RKO (cell line): ENCODE results near the gene MYLK.

ENCODE experiments used
- DNase-seq: peaks from one replicate; pipeline ENCODE4 v3.0.0-alpha.2; 2016; ENCODE audit warnings: low spot score

Gene MYLK

GRCh38 chr3:123668906-123669305 is 215.2 kb downstream of the MYLK start:
- DNase-seq = no peak

DNA sequence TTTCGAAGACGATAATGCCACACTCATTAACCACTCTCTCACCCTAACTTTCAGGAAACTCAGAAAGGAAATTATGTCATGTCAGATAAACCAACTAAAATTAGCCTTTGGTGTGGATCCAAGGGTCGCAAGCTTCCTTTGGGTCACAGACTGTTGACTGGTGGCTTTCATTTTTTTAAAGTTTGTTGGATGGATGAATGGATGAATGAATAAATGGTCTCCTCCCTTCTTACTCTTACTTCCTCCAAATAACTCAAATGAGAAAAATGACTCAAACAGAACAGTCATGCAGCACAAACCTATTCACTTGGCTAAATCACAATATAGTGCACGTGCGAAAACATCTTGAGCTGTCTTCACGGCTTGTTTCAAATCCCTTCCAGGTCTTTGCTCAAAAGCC is 216.3 kb downstream of the MYLK start:
- DNase-seq = no peak

DNA sequence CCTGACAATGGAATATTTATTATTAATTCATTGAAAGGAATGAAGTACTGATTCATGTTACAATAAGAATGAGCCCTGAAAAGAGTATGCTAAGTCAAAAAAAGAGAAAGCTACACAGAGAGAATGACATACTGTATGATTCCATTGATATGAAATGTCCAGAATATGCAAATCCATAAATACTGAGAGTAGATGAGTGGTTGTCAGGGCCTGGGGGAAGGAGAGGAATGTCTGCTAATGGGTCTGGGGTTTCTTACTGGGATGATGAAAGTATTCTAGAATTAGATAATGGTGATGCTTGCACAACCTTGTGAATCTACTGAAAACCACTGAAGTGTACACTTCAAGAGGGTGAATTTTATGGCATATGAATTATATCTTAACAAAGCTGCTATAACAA is 219.4 kb downstream of the MYLK start:
- DNase-seq = no peak

DNA sequence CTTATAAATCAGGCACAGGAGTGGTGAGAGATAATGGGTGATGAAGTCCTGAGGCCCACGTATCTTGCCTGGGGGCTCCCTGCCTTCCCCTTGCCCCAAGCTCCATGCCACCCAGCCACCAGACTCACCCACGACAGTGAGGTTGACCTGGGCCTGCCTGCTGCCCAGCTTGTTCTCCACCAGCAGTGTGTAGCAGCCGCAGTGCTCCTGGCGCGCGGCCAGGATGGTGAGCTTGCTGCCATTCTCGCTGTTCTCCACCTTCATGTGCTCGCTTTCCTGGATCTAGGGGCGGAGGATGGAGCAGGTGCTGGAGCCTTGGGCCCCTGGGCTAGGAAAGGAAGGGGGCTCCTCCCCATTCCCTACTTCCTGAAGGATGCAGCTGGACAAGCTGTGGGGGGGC is 220.2 kb downstream of the MYLK start:
- DNase-seq = no peak

- DNase-seq = no peak
Measured at GRCh38 chr3:123661973-123662372, 222.2 kb downstream of the MYLK start.

DNA sequence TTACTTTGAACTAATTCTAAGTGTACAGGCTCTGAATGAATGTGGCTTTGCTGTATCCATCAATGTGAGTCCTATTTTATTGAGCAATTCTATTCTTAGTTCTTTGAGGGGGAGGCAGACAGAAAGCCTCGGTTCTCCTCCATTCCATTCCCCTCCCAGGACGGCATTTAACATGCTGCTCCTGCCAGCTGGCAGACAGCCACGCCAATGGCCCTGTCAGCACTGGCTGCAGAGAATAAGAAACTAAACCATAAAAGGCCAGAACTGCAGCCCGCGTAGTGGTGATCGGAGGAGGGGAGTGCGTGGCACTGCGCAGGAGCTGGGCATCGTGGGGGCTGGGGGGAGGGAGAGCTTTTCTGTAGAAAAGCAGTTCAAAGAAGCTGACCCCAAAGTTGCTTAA is 223.2 kb downstream of the MYLK start:
- no peak for DNase-seq

GRCh38 chr3:123660141-123660675 is 223.9 kb downstream of the MYLK start:
- DNase-seq = no peak

GRCh38 chr3:123658852-123659206 is 225.3 kb downstream of the MYLK start:
- DNase-seq = no peak

DNA sequence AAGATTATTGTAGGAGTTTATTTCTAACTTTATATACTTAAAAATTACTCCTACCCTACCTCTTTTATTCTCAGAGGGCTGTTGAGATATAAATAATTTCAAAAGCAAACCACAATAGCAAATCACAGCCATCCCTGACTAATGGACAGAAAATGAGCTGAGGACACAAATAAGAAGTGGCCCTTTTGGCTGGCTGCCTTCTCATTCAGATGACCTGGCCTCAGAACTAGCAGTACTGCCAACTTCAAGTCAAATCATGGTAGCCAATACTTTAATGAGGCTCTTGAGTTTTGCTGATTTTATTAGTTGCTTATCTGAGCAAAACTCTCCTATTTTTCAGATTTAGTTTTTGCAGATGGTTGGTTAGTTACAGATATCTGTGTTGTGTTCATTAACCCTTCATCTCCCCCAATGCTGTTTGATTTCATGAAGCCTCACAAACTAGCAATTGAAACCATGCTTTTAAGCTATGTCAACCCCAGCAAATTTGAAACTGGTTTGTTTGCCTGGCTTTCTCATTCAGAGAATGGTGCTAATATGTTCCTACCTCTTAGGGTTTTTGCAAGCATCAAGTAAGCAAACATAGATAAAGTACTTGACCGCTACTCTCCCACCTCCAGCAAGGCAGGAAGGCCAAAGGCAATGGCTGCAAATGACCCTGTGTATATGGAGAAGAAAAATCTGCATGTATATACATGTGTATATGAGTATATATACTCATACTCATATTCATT is 225.8 kb downstream of the MYLK start:
- DNase-seq = no peak

GRCh38 chr3:123657568-123657967 is 226.6 kb downstream of the MYLK start:
- DNase-seq = no peak

GRCh38 chr3:123657111-123657510 is 227.0 kb downstream of the MYLK start:
- no peak for DNase-seq

DNA sequence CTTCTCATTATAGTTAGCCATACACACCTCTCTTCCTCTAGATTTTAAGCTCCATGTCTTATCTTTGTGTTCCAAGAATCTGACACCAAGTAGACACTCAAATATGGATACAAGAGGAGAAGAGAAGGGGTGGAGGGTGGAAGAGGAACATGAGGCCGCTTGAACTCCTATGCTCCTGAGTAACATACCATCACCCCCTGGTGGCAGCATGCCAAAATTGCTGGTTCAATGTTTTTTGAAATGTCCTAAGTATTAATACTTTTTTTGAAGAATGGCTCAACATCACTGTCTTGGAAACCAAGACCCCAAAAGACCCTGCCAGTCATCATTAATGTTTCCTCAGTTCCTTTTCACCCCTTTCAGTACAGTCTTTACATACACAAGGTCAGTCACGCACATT is 227.4 kb downstream of the MYLK start:
- no peak for DNase-seq

GRCh38 chr3:123656274-123656673 is 227.9 kb downstream of the MYLK start:
- DNase-seq = no peak

DNA sequence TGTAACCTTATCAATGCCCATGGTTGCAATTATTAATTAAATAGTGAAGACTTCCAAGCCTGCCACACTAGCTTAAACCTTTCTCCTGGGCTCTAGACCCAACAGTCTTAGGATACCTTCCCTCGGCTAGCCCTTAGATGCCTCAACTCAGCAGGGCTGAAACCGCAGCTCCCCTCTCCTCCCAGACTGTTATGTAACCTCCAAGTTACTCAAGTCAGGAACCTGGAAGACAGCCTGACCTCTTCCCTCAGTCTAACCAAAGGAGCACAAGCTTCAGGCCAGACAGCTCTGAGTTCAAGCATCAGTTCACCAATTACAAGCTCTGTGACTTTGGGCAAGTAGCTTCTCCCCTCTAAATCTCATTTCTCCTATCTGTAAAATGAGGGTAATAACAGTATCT is 228.7 kb downstream of the MYLK start:
- DNase-seq = no peak

DNA sequence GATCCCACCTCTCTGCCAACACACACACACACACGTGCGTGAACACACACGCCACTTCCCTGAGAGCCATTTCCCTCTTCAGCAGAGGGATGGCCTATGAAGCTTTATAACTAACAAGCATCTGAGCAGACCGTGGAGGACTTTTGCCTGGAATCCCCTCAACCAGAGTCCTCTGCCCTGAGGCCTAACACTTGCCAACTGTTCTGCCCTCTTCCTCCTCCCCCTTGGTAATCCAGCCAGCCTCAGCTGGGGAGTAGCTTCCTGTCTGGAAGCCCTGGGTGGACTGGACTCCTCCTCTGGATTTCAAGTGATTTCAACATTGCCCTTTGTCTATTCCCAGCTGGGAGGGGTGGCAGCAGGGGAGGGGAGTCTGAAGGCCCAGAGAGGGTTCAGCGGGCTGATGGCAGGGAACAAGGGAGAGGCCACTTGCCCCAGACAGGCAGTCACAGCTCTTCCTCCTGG is 230.9 kb downstream of the MYLK start:
- no peak for DNase-seq

DNA sequence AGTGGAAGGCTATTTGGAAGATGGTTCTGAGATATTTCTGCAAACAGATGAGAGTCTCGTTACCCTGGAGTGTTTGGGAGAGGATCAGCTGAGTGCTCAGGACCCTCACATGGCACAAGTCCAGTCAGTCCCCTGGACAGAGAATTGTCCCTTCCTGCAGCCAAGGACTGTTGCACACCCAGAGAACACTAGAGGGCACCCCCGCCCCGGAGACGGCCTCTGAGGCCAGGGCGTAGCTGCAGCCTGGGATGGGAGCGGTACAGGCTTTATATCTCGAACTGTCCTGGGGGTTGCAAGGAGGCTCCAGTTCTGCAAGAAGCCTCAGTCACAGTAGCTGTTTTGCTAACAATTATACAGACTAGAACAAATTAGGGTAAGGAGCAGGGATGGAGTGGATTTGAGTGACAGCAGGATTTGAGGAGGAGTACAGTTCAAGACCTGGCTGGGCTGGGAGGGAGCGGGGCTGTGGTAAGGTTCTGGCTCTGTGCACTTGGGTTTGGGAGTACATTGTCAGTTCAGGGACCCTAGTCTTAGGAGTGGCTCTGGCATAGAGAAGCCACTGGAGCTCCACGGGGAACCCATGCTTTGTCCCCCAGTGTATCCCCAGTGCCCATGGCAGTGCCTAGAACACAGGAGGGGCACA is 231.7 kb downstream of the MYLK start:
- DNase-seq = peak; percentile 63

DNA sequence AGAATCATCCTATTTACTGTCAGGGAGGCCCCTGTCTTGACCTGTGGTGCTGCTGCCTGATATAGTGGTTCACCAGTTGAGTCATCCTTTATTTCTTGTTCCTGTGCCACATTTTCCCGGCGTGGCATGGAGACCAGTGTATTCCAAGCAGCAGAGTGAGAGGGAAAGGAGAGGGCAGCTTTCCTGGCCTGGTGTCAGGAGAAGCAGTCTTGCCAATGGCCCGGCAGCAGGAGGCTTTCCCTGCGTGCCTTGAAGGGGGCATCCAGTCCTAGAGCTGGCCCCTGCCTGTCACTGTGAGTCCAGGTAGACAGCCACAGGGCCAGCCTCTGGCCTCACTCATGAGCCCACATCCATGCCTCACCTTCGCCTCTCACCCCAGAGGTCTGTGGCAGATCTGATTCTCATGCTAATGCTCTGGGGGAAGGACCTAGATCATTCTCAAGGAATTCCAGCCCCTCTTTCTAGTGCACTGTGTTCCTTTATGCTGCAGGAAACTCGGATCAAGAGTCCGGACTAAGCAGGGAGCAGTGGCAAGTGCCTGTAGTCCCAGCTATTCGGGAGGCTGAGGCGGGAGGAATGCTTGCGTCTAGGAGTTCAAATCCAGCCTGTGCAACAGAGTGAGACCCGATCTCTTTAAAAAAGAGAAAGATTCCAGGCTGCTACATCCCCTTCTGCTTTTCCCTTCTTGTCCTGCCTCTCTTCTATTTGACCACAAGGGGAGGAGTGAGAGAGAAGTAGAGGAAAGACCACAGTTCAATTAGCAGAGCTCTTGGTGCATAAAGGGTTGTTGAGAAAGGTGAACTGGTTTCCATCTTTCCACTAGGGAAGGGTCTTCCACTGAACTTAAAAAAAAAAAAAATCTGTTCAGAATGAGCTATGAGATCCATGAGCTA is 232.4 kb downstream of the MYLK start:
- DNase-seq = no peak

DNA sequence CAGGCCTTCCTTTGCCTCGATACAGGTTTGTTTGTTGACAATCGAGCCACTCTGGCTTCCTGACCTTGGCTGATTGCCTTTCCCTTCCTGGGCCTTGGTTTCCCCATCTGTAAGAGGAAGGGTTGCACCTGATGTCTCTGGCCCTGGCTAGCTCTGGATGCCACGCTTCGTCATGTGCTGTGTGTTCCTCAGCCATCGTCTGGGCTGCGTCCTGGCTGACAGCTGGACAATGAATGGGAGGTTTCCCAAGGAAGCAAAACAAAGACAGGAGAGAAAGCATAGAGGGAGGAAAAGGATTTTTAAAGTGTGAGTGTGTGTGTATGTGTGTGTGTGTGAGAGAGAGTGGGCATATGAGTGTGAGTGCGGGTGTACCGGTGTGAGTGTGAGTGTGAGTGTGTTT is 234.0 kb downstream of the MYLK start:
- DNase-seq = no peak

DNA sequence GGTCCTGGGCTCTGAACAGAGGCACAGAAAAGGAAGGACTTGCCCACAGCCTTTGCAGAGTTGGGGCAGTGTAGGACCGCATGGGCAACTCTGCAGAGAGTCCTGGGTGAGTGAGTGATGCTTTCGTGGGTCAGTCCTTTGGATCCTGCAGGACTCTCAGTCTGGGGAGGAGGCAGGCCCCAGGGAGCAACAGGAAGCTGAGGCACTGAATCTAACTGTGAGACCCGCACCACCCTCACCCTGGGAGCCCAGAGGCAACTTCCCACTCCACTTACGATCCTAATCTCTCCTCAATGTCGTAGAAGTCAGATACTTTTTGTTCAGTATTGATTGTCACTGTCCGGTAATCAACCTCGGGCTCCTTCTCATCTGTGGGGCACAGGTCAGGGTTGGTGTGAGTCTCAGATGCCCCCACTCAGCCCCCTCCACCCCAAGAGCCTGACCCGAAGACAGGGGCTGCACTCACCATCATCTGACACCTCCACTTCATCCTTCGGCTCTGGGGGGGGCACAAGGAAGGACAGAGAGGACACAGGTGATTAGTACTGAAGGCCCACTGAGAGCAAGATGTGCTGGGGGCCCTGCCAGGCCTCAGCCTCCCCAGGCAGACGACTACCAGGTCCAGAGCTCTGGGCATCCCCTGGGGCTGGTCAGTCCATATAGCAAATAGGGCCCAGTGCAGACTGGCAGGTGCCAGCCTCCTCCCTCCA is 235.3 kb downstream of the MYLK start:
- no peak for DNase-seq

DNA sequence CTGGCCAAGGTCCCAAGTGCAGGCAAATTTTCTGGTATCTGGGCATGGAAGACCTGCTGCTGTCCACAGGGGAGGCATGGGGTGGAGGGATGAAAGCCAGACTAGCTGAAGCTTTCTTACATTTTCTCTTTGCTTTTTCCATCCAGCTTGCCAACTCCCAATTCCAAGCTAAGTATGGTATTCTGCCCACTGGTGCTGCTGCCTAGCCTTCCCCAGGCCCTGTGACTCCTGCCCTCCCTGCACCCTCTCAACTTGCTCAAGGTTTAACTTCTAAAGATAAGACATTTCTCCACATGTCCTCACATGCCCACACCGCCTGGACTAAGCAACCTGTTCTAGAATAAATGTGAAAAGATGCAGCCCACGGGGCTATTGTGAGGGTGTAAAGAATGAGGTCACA is 239.8 kb downstream of the MYLK start:
- no peak for DNase-seq

DNA sequence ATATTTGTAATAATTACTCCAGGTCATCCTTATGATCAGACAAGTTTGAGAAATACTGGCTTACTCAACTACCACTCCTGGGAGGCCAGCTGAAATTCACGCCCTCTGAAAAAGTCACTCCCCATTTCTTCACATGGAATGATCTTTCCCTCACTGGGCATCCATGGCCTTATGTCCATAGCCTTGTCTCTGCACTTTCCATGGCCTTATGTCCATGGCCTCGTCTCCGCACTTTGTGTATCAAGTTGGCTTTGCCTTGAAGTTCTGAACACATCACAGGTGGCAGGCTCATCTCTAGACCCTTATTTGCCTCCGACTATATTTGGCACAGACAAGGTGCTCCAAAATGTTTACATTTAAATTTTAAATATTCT is 241.2 kb downstream of the MYLK start:
- DNase-seq = no peak
